T47D (cell line): ENCODE results near the gene CRHBP.
"Not testable (repeated sequence)": the region's sequence is repeated elsewhere in the genome, so short reads cannot be mapped to it uniquely, and the experiment has no call there.

Source experiments
- DNase-seq, 2 experiments: peaks; one replicate each; pipeline versions ENCODE4 v3.0.0 to v3.0.0-alpha.2; 2011 to 2012; ENCODE audit warnings: low read depth in 1 of 2, low spot score in 1 of 2
- JUND ChIP-seq: IDR thresholded peaks from 2 replicates; pipeline ENCODE4 v1.6.1; 2012; ENCODE audit warnings: low read depth
- in situ Hi-C: cut with HindIII; loops from 2 replicates; pipeline ENCODE4 v1.10.0; 2016; ENCODE audit warnings: low sequenced_read_pairs, low pct_unique_long_range_greater_than_20kb

The CRHBP gene, protein sequence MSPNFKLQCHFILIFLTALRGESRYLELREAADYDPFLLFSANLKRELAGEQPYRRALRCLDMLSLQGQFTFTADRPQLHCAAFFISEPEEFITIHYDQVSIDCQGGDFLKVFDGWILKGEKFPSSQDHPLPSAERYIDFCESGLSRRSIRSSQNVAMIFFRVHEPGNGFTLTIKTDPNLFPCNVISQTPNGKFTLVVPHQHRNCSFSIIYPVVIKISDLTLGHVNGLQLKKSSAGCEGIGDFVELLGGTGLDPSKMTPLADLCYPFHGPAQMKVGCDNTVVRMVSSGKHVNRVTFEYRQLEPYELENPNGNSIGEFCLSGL

DNA sequence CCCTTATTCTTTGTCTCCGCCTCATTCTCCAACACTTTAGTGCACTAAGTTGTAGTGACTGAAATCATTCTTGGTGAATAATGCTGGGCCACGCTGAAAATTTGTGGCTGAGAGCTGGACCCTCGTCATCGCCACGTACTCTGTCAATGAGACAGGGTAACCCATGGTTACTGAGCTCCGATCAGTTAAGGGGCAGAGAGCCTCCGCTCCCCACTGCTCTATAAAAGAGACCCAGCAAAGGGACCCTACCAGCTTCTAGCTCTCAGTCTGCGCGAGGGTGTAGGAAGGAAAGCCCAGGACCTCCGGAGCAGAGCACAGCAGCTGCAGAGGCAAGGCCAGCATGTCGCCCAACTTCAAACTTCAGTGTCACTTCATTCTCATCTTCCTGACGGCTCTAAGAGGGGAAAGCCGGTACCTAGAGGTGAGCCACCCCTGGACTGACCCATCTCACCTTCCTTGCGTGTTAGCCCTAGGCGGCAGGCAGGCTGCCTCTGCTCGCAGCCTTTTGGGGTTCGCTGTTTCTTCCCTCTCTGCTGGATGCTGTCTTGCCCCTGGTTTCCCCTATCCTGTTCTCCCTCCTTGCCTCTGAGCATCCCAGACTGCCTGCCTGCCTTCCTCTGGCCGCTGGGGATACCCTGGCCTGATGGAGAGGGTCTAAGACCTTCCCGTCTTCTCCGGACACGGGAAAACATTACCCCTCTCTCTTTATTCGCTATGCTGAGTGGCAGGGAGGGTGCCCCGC, at the start of gene CRHBP:
TSS of gene CRHBP (plus strand) at position 251 of the 742 bp plus-strand sequence. CDS start at position 341, 90 bp downstream.
- no peak for DNase-seq

DNA sequence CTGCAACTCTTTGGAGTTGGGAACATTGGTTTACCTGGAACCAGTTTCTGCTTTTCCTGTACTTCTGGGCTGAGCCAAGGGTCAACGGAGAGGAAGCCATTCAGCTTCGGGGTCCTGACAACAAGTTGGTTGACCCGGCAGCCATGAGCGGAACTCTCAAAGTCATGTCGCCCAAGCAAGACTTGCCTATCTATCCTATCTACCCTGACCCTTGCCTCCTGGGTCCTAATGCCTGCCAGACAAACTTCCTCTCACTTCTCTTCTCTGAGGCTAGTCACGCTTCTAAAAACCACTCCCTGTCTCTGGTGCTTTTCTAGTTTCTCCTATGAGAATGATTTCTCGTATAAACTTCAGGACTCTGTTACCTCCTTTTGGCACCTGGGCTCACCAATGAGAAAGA, 44.7 kb upstream of the CRHBP start:
- no peak for DNase-seq
- no peak for TF ChIP-seq JUND
- in situ Hi-C loops, result no loop called here

More for the DNA sequence above, at the start of gene CRHBP:
- in situ Hi-C loops, result no loop called here
- no peak for TF ChIP-seq JUND

DNA sequence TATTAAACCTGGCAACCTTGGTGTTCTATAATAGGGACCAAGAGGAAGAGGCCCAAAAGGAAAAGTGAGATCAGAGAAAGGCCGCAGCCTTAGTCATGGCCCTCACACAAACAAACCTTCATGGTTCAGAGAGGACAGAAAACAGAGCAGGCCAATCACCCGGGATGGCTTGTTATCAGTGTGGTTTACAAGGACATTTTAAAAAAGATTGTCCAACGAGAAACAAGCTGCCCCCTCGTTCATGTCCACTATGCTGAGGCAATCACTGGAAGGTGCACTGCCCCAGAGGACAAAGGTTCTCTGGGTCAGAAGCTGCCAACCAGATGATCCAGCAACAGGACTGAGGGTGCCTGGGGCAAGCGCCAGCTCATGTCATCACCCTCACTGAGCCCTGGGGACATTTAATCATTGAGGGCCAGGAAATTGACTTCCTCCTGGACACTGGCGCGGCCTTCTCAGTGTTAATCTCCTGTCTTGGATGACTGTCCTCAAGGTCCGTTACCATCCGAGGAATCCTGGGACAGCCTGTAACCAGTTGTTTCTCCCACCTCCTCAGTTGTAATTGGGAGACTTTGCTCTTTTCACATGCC, 42.4 kb upstream of the CRHBP start:
- in situ Hi-C loops, DNase-seq: not testable (repeated sequence)

DNA sequence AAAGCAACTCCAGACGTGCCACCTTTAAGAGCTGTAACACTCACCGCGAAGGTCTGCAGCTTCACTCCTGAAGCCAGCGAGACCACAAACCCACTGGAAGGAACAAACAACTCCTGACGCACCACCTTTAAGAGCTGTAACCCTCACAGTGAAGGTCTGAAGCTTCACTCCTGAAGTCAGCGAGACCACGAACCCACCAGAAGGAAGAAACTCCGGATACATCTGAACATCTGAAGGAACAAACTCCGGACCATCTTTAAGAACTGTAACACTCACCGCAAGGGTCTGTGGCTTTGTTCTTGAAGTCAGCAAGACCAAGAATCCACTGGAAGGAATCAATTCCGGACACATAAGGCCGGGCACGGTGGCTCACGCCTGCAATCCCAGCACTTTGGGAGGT, 38.2 kb upstream of the CRHBP start:
- in situ Hi-C loops, DNase-seq: not testable (repeated sequence)

DNA sequence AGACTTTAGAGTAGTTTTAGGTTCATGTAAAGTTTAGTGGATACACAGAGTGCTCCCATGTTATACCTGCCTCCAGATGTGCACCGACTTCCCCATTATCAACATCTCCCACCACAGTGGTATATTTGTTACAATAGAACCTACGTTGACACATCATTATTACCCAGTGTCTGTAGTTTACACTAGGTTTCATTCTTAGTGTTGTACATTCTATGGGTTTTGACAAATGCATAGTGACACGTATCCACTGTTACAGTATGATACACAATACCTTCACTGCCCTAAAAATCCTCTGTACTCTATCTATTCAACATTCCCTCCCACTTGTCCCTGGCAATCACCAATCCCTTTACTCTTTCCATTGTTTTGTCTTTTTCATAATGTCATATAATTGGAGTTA, 34.3 kb upstream of the CRHBP start:
- TF ChIP-seq JUND, result no peak
- in situ Hi-C loops, result no loop called here
- no peak for DNase-seq

DNA sequence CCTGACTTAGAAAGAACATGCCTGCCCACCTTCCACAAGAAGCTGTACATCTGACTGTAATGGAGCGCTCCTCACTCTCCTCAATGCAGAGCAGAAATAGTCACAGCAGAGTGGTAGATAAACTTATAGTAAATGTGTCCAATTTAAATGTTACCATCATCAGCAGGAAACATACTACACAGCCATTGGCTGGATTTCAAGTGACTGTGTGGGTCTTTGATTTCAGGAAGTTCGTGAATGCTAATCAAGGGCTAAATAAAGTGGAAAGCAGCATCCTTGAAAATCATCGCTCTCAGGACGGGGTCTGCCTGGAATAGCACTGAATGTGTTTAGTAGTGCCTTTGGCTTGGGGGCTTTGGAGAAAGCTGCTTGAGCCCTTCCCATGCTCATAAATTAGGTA, 32.4 kb upstream of the CRHBP start:
- no peak for DNase-seq
- no peak for TF ChIP-seq JUND
- in situ Hi-C loops, result no loop called here

DNA sequence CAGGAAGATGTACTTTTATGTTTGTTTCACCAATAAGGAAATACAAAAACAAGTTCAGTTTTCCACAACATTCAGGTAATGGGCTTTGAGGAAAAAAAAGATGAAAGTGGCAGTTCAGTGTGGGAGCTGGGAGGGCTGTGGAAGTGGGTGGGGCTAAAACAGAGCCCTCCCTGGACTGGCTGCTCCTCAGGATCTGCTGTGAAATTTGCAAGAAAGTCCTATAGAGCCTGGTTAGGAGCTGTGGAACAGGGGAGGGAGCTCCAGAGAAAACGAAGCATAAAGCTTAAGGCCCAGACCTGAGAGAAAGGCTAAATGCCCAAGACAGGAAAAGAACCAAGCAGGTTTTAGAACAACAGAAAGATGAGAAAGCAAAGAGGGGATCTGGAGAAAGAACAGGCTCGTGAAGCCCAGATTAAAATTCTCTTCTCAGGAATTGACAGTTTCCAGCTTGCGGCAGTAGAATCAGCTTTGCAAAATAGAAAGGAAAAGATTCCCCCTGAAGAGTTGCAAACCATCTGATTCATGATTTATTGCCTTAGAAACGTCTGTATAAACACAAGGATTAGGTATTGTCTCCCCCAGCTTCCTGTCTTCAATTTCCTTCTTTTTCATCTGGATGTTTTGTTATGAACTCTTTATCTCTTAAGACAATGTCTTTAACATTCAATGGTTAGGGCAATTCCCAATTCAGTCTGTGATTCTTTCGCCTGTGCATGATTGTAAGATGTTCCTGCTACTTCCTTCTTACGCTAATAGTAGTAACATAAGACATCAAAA, 26.3 kb upstream of the CRHBP start:
- no peak for TF ChIP-seq JUND
- DNase-seq, result no peak
- in situ Hi-C loops, result no loop called here

DNA sequence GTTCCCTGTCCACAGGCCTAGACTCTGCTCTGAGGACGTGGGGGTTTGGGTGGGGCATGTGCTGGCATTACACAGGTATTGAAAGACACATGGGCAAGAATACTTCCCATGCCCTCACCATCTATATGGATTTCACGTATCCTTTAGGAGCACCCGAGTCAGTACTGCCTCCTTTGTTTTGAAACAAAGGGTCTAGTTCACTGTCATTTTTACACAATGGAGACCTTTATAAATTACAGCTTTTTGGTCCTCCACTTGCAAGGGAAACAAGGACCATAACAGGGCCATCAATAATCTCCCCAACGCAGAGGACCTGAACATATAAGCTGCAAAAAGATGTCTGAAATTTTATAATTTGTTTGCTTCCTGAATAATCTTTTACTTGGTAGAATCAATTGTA, 24.9 kb upstream of the CRHBP start:
- no peak for DNase-seq
- in situ Hi-C loops, result no loop called here
- no peak for TF ChIP-seq JUND

DNA sequence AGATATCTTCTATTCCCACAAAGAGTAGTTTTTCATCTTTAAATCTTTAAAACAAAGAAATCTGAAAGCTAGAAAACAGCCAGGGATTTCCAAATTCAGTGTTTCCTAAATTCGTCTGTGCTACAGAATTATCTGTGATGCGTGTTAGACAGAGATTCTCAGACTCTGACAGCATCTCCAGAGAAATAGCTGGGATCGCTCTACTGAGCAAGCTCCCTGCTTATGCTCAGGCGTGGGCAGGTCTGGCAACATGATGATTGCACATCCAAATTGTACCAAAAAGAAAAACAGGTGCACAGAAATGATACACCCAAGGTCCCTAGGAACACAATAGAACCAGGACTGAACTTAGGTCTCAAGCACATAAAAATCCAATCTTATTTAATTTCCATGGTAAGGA, 22.8 kb upstream of the CRHBP start:
- in situ Hi-C loops, result no loop called here
- DNase-seq, result no peak
- no peak for TF ChIP-seq JUND

DNA sequence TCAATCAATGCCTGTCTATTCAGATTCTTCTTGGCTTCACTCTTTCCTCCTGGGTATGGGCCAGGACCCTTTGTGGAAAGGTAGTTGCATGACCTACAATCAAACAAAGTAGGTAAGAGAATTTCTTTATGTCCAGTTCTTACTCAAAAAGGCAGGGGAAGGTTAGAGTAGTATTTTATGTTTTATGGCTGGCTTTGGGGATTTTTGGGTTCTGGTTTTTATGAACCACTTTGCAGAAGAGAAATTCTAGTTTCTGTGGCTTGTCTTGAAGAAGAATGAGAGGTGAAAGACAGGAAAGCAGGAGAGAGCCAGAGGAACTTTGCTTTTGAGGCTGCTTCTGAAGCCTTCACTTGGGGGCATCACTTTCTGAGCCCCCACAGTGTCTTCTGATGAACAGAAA, 14.7 kb upstream of the CRHBP start:
- in situ Hi-C loops, result no loop called here
- no peak for DNase-seq
- no peak for TF ChIP-seq JUND

DNA sequence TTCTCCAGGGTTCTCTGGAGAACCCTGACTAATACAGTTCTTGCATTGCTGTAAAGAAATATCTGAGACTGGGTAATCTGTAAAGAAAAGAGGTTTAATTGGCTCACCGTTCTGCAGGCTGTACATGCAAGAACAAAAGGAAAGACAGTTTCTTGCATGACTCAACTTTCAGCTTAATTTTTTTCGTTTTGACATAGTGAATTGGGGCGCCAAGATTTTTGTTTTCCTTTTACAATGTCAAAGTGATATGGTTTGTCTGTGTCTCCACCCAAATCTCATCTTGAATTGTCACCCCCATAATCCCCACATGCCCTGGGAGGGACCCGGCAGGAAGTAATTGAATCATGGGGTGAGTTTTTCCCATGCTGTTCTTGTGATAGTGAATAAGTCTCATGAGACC, 11.8 kb upstream of the CRHBP start:
- in situ Hi-C loops, result no loop called here
- TF ChIP-seq JUND, result no peak
- DNase-seq, result no peak

DNA sequence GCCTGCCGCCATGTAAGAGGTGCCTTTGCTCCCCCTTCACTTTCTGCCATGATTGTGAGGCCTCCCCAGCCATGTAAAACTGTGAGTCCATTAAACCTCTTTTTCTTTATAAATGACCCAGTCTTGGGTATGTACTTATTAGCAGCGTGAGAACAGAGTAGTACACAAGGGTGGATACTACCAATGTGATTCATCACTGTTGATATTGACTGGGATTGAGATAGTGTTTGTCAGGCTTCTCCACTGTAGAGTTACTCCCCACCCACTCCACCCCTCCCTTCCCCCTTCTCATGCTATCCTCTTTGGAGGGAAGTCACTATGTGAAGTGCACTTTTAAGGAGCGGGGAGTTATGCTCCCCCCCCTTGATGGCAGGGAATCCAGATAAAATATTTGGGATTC, 11.4 kb upstream of the CRHBP start:
- TF ChIP-seq JUND, result no peak
- in situ Hi-C loops, result no loop called here

DNA sequence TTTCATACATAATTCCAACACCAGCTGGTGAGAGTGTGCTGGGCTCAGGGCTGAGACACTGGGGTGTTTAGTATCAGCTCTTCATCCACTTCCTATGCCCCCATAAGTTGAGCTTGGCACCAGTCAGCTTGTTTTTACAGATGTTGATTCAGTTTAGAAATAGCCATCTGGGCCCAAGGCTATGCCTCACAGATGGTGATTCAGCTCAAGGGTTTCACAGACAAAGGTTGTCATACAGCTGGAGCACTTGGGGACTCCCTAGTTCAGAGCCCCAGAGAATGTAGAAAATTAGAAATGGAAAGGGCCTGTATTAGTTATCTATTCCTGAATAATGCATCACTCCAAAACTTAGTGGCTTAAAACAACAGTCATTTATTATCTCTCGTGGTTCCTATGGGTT, 10.3 kb upstream of the CRHBP start:
- in situ Hi-C loops, result no loop called here
- DNase-seq, result no peak
- TF ChIP-seq JUND, result no peak

More for the DNA sequence above, 11.4 kb upstream of the CRHBP start:
- DNase-seq, result no peak
